HG03558 (cell line): ENCODE measurements around the gene TMEM156.
A peak's percentile ranks its signal among the peaks of the same experiment; 100 is the strongest.
"Not testable (repeated sequence)": the region's sequence is repeated elsewhere in the genome, so short reads cannot be mapped to it uniquely, and the experiment has no call there.

Experiments
- ATAC-seq: cut with Tn5 transposase; IDR thresholded peaks from one replicate; pipeline ENCODE4 v1.9.1; 2021; ENCODE audit warnings: moderate number of reproducible peaks; ENCODE audit not compliant: unreplicated experiment; ENCODE audit errors: extremely low read depth

TMEM156 gene

GRCh38 chr4:39044364-39044955 lies 12.3 kb upstream of the TMEM156 start:
- ATAC-seq = peak; percentile 37

GRCh38 chr4:39043861-39044363 lies 11.7 kb upstream of the TMEM156 start:
- no peak for ATAC-seq

GRCh38 chr4:39043058-39043860 lies 11.1 kb upstream of the TMEM156 start:
- ATAC-seq = no peak

- ATAC-seq = no peak
Measured at GRCh38 chr4:39042366-39042765, 10.2 kb upstream of the TMEM156 start.

- ATAC-seq = no peak
Measured at GRCh38 chr4:39039108-39039507, 6.9 kb upstream of the TMEM156 start.

GRCh38 chr4:39037941-39038340 lies 5.7 kb upstream of the TMEM156 start:
- no peak for ATAC-seq

- ATAC-seq = no peak
Measured at GRCh38 chr4:39037491-39037825, 5.2 kb upstream of the TMEM156 start.

GRCh38 chr4:39036172-39036571 lies 4.0 kb upstream of the TMEM156 start:
- no peak for ATAC-seq

GRCh38 chr4:39031590-39032020 lies 604 bp downstream of the TMEM156 start:
- ATAC-seq = not testable (repeated sequence)

- ATAC-seq = no peak
Measured at GRCh38 chr4:39030725-39031124, 1.5 kb downstream of the TMEM156 start.

GRCh38 chr4:39029752-39030694 lies 2.2 kb downstream of the TMEM156 start:
- ATAC-seq = no peak

- no peak for ATAC-seq
Measured at GRCh38 chr4:39026096-39026495, 6.1 kb downstream of the TMEM156 start.

- no peak for ATAC-seq
Measured at GRCh38 chr4:39025552-39026085, 6.6 kb downstream of the TMEM156 start.

GRCh38 chr4:39024311-39024865 lies 7.8 kb downstream of the TMEM156 start:
- ATAC-seq = no peak

- ATAC-seq = no peak
Measured at GRCh38 chr4:39023059-39023458, 9.2 kb downstream of the TMEM156 start.

GRCh38 chr4:39022241-39022640 lies 10.0 kb downstream of the TMEM156 start:
- no peak for ATAC-seq

- ATAC-seq = no peak
Measured at GRCh38 chr4:39021631-39022030, 10.6 kb downstream of the TMEM156 start.

- no peak for ATAC-seq
Measured at GRCh38 chr4:39020130-39020529, 12.1 kb downstream of the TMEM156 start.

GRCh38 chr4:39014028-39014427 lies 18.2 kb downstream of the TMEM156 start:
- no peak for ATAC-seq

- no peak for ATAC-seq
Measured at GRCh38 chr4:39004758-39005157, 27.5 kb downstream of the TMEM156 start.
